Measurements from ENCODE around the gene DCP1B. TPM values are rescaled to one million over a fixed set of nuclear protein-coding genes. Genes with fewer than 3 reads are reported as not detected.

DCP1B gene
- total and polyA plus RNA-seq, 12 donors, result 1.1 to 4.9 (median 2.0) TPM

- Histone ChIP-seq H3K9me3 (no peaks in the 10 kb centered on the region), H3K27me3 (peaks cover 0 to 14% (median 7%) of the 10 kb centered on the region in 7 donors), H3K4me1 (peaks cover 0 to 44% (median 31%) of the 10 kb centered on the region in 9 donors), H3K36me3 (no peaks in the 10 kb centered on the region), H3K27ac (peak overlapping the region in 3 of 10 donors; percentile 15 to 31 (median 22)), H3K4me3 (no peak overlapping the region)
- no peak for TF ChIP-seq CTCF (IDR thresholded peaks at IDR 0.05)
- 68 to 75% methylated on average over 7 of the region's 7 CpGs for WGBS, 2 donors
- ATAC-seq (no peak), DNase-seq (no peak)
- intact Hi-C loops (cut with DNase I), result no loop called here
Observed at GRCh38 chr12:1924996-1925683, 79.1 kb downstream of the DCP1B start.

- peaks cover 0 to 14% (median 7%) of the 10 kb centered on the region in 7 donors for H3K27me3 ChIP-seq
- ATAC-seq, result no peak
- intact Hi-C loops (cut with DNase I), result no loop called here
- DNase-seq, result no peak
- H3K27ac ChIP-seq, result no peak overlapping the region
- TF ChIP-seq CTCF (IDR thresholded peaks at IDR 0.05), result no peak
- whole genome bisulfite sequencing, 2 donors, result 93 to 96% methylated on average over 12 of the region's 12 CpGs
- no peaks in the 10 kb centered on the region for H3K36me3 ChIP-seq
- no peak overlapping the region for H3K4me3 ChIP-seq
- H3K4me1 ChIP-seq, result peaks cover 0 to 43% (median 28%) of the 10 kb centered on the region in 9 donors
- no peaks in the 10 kb centered on the region for H3K9me3 ChIP-seq
Observed at GRCh38 chr12:1922985-1923384, 81.3 kb downstream of the DCP1B start.

GRCh38 chr12:1922075-1922709 is 82.1 kb downstream of the DCP1B start:
- Histone ChIP-seq H3K27me3 (peaks cover 0 to 14% (median 7%) of the 10 kb centered on the region in 7 donors), H3K9me3 (no peaks in the 10 kb centered on the region), H3K27ac (no peak overlapping the region), H3K4me1 (peaks cover 4 to 41% (median 22%) of the 10 kb centered on the region in 9 donors), H3K4me3 (peak overlapping the region in 1 of 10 donors; percentile 22), H3K36me3 (no peaks in the 10 kb centered on the region)
- DNase-seq (no peak), ATAC-seq (no peak)
- intact Hi-C loops (cut with DNase I), result no loop called here
- TF ChIP-seq CTCF (IDR thresholded peaks at IDR 0.05), result peak in 1 of 9 donors; percentile 36
- WGBS, 2 donors, result 69 to 81% methylated on average over 40 of the region's 40 CpGs

GRCh38 chr12:1920971-1921370 is 83.3 kb downstream of the DCP1B start:
- Histone ChIP-seq H3K4me1 (peaks cover 6 to 48% (median 22%) of the 10 kb centered on the region in 9 donors), H3K36me3 (no peaks in the 10 kb centered on the region), H3K9me3 (no peaks in the 10 kb centered on the region), H3K27ac (peak overlapping the region in 1 of 10 donors; percentile 78), H3K4me3 (peak overlapping the region in 2 of 10 donors; percentile 18 to 40), H3K27me3 (peaks cover 0 to 14% (median 7%) of the 10 kb centered on the region in 7 donors)
- 71 to 72% methylated on average over 17 of the region's 17 CpGs for WGBS, 2 donors
- no peak for ATAC-seq
- intact Hi-C loops (cut with DNase I), result no loop called here
- DNase-seq, result no peak
- TF ChIP-seq CTCF (IDR thresholded peaks at IDR 0.05), result peak in 1 of 9 donors; percentile 13

Measured in heart right ventricle (tissue), 16 donors.